ENCODE data around the gene TEX54.

Gene TEX54

GRCh38 chr11:62782753-62783152 lies 49.9 kb downstream of the TEX54 start:
- DNase-seq, result no peak
